CD4-positive, alpha-beta T cell treated with Interleukin-10 for 1 hour (primary cell): ENCODE measurements around the gene GNB1.

ENCODE experiments used
- DNase-seq: peaks from one replicate; pipeline ENCODE4 v3.0.0-alpha.2; 2020

GNB1 gene

DNA sequence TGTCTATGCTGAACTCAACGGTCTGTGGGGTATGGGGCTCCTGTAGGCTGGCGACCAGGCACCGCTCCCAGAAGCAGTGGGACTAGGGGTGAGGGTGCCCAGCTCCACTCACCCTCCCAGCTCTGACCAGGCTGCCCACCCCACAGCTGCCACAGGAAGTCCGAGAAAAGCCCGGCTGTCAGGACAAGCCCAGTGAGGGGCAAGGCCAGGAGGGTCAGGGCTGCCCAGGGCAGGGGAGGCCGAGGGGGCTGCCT is 31.7 kb upstream of the GNB1 start:
- no peak for DNase-seq

DNA sequence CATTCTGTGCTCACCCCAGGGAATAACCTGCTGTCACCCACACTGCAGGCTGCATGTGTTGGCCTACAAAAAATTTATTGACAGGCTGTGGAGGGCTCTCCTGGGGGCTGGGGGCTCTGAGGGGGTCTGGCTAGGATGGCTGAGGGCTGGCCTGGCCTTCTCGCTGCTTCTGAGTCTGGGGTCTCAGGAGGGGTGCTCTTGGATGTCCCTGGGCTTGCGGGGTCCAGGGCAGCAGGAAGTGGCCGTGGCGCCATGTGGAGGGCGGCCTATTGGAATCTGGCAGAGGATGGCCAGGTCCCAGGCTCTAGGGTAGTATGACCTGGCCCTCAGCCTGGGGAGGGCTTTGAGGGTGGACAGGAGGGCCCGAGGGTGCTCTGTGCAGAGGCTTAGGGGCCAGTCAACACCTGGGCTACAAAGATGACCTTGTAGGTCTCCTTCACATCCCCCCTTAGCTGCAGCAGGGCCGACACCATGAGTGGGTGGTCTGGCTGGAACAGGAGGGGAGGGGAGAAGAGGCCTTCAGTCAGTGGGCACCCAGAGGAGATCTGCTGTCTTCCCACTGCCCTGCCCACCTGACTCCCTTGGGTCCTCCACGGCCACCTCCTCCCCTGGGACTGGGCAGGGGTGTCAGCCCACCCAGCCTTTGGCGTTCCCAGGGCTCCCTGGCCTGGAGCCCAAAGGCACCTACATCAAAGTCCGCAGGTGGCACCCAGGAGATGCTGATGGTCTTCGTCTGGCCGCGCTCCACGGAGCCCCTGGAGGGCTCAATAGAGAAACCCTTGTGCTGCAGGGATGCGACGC is 31.2 kb upstream of the GNB1 start:
- no peak for DNase-seq

DNA sequence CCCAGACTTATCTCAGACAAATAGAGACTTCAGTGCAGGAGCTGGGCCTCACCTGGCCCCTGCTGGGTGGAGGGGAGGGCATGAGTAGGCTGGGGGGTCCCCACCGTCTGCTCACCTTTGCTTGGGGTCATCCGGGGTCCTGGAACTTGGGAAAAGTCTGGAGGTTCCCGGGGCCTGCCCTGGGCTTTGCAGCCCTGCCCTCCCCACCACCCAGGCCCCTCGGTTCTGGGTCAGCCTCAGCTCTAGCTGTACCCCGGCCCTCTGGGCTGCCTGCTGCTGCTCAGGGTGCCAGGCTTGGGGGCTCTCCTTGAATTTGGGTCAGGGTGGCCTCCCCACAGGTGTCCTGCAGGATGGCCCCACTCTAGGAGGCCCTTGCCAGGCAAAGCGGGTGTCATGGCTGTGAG is 30.6 kb upstream of the GNB1 start:
- DNase-seq, result no peak

DNA sequence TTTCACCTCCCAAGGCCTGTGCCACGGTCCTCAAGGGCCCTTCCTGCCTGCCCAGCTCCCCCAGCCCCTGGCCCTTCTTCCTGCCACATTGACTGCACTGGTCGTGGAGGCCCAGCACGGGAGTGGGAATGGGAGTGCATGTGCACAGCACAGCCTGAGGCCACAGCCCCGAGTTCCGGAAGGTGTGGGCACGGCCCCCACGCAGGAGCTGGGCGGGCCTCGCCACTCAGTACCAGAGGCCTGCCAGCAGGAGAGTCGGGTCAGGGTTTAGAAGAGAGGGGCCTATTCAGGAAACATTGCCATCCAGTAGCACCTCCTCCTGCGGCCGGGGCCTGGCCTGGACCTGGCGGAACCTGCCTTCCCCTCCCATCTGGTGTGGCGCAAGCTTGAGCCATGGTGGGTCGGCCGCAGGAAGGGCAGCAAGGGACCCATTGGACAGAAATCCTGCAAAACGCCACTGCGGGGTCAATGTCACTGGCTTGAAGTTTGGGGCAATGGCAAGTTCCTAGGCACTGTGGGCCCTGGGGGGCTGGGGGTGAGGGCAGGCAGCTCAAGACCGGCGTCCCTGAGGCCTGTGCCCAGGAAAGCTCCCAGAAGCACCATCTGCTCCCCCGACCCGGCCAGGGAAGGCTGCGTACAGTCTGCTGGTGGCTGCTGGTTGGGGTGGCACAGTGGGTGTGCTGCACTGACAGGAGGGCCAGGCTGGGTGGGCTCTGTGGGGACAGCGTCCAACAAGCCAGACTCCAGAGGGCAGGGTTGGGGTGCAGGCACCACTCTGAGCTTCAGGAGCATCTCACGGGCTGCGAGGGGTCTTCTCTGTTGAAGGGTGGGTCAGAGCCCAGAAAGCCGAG is 29.9 kb upstream of the GNB1 start:
- no peak for DNase-seq

DNA sequence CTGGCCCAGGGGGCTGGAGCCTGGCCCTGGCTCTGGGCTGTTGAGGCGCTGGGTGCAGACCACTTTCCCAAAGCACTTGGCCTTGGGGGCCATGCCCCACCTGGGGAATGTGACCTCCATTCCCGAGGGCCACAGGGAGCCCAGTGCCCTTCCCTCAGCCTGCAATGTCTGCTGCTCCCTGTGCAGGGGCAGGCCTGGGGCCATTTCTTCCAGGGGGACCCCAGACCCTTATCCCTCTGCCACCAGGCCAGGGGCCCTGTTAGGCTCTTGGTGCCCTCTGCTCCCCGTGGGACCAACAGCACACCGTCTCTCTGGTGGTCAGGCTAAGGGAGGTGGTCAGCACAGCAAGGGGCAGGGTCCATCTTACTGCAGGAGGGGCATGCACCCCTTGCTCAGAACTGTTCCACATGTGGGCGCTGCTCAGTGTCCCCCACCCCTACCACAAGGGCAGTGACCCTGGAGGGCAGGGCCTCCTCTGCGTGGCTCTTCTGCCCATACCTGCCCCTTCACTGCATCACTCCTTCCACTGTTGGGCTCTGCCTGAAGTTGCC is 29.2 kb upstream of the GNB1 start:
- DNase-seq, result no peak

DNA sequence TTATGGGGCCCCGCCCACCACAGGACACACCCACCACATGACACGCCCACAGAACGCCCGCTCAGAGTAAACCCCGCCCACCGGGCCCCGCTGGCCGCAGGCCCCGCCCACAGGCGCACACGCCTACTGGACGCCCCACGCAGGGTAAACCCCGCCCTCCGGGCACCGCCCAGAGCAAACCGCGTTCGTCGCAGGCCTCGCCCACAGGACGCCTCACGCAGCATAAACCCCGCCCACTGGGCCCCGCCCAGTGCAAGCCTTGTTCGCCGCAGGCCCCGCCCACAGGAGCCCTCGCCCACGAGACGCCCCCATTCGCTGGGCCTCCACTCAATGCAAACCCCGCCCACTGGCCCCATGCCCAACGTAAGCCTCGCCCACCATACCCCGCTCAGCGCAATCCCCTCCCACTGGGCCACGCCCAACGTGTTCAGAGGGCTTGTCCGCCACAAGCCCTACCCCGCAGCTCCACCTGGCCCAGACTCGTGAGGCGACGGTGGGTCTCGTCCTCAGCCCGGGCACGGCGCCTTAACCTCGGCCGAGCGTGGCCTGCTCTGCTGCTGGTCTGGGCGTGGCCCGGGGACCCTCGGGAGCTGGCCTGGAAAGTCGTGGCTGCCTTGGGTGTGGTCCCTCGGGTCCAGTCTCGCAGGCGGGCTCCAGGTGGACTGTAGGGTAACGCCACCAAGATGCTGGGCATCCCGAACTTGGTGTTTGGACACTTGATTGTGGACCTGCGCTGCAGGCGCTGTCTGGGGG is 28.6 kb upstream of the GNB1 start:
- DNase-seq, result peak; percentile 100

DNA sequence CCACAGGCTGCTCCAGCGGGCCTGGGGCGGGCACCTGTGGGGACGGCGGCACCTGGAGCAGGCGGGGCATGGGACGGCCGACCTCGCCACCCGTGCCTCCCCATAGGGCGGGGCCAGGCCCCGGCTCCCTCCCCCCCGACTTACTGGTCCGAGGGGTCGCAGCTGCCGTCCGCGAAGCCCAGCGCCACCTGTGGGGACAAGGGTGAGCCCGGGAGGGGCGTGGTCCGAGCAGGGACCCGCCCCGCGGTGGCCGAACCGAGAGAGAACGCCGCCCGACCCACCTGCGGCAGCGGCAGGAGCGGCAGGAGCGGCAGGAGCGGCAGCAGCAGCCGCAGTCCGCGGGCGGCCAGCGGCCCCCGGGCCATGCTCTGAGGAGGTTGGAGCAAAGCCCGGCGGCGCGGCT is 28.0 kb upstream of the GNB1 start, which contains the start of gene TMEM52:
TMEM52 (minus strand) TSS at position 379 of the 403 bp plus-strand sequence; CDS start at position 365, 14 bp downstream.
- DNase-seq, result no peak

DNA sequence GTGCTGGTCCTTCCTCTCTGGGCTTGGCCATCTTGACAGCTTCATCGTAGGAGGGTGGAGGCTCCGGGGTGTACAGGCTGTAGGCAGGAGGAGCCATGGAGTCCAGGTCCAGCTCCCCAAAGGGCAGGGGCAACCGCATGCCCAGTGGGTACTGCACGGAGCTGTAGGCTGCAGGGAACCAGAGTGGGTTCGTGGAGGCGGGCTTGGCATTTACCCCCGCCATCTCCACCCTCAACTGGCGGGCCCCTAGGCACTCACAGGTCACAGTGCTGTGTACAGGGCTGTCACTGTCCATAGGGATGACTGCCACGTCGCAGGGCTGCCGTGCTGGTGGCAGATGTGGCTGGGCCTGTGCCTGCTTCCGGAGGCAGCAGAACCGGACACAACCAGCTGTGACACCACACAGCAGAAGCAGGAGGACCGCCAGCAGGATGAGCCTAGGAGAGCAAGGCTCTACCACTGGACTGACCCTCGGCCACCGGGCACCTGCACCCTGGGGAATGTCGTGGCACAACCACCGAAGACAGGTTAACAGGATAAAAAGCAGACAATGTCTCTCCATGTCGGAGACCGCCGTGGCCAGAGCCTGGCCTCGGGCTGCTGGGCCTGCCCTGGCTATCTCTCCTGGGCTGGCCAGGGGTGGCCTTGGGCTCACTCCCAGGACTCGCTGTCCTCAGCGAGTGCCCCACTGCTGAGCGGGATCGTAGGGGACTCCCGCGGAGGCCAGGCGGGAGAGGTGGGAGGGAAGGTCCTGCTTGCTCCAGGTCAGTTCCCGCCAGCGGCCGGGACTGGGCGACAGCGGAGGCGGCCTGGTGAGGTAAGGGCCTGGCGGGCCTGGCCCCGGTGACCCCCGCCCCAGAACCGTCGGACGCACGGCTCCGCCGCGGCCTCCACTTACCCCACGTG is 27.4 kb upstream of the GNB1 start:
- no peak for DNase-seq

DNA sequence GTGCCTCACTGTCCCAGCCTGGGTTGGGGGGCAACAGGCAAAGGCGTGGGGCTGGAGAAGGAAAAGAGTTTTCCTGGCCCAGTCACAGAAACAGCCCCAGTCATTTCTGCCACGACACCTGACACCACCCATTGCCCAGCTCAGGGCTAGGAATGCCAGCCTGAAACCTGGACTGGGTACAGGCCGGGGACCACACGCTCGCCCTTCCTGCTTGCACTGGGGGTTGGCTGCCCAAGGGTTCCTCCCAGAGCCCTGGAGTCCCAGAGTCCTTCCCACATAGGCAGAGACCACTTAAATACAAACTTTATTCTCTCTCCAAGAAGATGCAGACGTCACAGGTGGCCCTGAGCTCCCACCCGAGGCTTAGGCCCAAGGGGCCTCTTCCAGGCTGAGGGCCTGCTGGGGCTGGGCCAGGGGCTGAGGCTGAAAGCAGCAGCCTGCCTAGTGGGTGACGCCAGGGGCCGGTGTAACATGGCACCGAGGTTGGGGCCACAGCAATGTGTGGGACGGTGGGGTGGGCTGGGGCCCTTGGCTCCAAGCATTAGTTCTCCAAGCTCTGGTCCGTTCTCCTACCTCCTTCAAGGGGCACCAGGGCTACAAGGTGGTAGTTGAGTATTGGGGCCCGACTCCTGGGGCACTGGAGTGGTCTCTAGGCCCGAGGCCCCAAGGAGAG is 26.6 kb upstream of the GNB1 start:
- DNase-seq, result no peak

DNA sequence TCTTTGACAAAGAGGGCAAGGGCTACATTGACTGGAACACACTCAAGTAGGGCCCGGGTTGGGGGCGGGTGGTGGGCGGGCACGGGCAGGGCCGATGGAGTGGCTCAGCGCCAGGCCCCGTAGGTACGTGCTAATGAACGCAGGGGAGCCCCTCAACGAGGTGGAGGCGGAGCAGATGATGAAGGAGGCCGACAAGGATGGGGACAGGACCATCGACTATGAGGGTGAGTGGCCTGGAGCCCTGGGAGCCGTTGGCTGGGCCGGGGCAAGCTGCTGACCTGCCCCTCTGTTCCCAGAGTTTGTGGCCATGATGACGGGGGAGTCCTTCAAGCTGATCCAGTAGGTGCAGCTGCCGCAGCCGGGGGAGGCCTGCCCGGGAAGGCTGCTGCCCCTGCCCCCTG is 26.0 kb upstream of the GNB1 start:
- DNase-seq, result no peak

DNA sequence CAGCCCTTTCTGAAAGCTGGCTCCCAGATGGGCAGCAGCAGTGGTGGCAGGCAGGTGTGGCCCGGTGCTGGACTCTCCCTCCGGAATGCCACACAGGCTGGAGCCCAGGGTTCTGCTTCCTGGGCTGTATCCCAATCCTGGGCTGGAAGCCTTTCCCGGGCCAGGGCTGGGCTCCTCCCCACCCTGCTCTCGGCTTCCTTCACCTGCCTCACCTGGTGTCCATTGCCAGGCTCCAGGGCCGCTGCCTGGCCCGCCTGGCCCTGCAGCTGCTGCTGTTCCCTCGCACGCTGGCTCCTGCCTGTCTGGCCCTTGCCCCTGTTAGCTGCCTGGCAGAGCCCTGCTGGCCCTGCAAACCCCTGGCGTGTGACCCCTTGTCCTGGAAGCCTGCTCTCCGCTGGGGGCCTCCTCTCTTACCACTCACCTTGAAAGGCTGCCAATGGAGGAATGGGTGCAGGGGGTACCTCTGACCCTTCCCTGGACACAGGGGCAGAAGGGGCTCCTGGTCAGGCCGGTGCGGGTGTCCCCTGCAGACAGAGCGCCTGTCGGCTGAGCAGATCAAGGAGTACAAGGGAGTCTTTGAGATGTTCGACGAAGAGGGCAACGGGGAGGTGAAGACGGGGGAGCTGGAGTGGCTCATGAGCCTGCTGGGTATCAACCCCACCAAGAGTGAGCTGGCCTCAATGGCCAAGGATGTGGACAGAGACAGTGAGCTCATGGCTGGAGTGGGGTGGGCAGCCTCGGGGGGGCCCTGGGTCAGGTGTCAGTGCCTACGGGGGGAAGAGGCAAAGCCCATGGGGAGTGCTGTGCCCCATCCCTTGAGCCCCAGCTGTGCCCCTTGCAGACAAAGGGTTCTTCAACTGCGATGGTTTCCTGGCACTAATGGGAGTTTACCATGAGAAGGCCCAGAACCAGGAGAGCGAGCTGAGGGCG is 25.3 kb upstream of the GNB1 start:
- DNase-seq, result no peak

DNA sequence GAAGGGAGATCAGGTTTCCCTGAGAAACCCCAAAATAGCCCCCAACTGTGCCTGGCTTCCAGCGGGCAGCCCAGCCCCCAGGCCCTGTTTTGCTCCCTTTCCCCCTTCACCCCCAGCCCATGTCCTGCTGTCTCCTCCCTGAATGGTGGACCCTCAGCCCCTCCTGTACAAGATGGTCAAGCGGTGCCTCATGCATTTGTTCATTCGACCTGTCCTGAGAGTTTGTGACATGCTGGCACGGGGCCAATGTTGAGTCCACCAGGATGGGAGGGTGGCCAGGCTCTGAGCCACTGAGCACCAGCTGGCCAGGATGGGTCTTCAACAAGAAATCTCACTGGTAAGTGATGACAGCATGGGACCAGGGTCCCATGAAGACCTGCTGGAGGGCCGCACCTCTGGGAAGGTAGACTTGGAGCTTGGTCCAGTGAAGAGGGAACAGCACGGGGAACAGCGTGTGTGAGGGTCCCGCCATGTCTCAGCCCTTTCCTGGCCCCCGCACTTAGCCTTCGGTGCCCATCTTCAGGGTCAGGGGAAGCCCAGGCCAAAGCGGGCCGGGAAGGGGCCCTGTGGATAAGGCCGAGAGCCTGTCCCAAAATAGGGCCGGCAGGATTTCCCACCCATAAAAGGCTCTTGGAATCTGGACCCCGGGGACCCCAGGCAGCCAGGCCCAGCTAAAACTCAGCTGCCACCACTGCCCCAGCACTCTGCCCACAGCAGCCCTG is 24.2 kb upstream of the GNB1 start, which contains the start of gene CALML6:
CALML6 (plus strand) TSS at position 290 of the 722 bp plus-strand sequence; CDS start at position 311, 21 bp downstream.
- no peak for DNase-seq

DNA sequence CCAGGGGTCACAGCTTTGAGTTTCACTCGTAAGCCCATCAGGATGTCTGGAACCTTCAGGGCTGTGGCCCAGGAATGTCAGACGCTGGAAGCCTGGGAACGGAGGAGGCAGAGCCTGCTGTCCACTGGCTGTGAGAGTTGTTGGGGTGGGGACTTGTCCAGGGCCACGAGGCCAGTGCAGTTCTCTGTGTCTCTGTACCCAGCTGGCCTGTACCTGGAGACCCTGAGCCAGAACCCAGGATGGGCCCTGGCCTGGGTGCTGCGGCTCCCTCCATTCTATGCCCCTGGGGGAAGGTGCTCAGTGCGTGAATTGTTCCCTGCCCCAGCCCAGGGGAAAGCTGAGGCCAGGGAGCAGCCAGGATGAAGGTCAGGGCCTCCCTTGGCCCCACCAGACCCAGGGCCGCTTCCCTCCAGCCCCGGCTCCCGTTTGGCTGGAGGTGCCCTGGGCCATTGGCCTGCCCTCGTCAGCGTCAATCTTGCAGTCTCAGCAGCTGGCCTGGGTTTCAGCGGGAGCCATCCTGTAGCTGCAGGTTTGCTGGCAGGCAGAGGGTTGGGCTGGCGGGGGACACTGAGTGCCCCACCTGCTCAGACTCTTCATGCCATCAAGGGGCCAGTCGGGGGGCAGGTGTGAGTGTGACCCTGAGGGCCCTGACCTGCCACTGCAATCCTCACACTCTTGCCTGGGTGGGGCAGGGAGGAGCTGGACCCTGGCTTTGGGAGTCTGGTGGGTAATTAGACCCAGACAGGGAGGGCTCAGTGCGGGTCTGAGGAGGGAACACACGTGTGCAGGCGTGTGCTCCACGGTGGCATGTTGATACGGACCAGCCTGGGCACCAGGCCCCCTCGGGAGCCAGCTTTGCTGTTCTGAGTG is 23.4 kb upstream of the GNB1 start:
- DNase-seq, result no peak

DNA sequence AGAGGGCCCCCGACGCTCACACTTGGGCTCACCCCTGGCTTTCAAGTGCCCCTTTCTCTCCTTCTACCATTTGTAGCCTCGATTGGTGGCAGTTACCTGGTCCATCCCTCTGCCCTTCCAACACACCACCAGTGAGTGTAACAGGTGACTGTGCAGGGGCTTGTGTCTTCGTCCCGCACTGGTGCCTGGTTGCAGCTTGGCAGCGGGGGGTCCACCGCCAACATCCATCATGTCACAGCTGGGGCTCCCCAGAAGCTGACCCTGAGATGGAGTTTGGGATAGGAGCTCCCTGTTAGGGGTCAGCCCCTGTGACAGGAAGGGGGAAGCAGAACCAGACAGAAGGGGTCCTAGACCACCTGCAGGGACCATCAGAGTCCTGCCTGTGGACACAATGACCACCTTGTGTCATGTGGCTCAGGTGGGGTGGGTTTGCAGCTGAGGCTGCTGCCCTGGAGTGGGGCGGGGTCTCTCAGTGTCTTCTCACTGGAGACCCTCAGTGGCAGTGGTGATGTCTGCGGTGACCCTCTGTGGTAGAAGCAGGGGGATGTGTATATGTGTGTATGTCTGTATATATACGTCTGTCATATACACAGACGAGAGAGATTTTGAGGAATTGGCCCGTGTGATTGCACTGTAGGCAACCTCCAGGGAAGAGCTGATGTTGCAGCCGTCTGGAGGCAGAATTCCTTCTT is 20.6 kb upstream of the GNB1 start:
- DNase-seq, result no peak

DNA sequence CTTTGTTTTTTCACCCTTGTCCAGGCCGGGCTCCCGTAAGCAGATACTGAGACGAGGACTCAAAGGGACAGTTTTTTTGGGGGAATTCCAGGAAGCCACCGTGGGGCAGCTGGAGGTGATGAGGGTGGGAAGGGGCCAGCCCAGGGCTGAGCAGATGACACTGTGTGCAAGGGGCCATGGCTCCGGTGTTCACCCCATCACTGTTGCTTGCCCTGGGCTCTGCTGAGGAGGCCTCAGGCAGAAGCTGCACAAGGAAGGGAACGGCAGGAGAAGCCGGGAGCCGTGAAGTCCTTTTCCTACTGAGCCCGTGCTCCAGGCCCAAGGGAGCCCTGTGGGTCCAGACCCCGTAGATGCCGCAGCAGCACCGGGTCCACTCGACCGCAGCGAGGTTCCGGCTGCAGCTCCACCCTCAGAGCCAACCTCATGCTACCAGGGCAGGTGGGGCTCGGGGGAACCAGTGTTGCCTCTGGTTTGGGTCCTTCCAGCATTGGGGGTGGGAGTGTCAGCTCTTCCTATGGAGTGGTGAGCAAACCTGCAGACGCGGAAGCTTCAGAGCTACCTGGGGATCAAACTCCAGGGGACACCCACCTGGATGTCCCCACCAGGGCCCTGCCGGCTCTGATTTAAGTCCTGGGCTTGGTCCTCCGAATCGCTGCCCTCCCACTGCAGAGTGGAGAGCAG is 19.9 kb upstream of the GNB1 start:
- no peak for DNase-seq

DNA sequence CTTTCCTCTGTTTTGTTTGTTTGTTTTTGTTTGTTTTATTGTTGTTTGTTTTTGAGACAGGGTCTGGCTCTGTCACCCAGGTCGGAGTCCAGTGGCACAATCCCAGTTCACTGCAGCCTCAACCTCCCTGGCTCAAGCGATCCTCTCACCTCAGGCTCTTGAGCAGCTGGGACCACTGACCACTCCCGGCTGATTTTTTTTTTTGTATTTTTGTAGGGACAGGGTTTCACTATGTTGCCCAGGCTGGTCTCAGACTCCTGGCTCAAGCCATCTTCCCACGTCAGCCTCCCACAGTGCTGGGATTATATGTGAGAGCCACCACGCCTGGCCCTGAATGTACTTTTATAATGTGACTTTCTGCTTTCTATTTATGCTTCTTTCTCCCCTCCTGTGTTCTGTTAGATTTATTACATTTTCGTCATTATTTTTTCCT is 19.2 kb upstream of the GNB1 start:
- DNase-seq, result no peak

DNA sequence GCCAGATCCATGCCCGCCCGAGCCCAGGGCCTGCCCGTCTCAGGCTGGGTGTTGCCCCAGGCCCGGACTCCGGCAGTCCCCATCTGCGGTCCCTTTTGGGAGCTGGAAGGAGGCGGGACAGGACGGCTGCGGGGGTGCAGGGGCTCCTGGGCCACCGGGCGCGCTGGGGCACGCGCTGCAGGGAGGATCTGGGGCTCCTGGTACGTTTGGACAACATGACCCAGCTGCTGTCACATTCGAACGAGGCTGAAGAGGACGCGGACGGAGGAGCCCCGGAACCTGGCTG is 17.6 kb upstream of the GNB1 start:
- DNase-seq, result no peak
